IMR-90 (cell line): ENCODE data around the gene MZF1. TPM values are rescaled to one million over a fixed set of nuclear protein-coding genes. Genes with fewer than 3 reads are reported as not detected.

ENCODE experiments used
- ATAC-seq: fragments of 200-7000 bp; cut with Tn5 transposase; 2 replicates; pipeline ENCODE4 v1.9.1; 2020; ENCODE audit warnings: low read depth, mild to moderate bottlenecking, moderate library complexity
- BruUV-seq: library from RNA; stranded (reverse); fragments of 400-500 nt; replicated peaks from 2 replicates; lab custom pipeline; 2021; lab: Mats Ljungman, UMichigan
- CTCF ChIA-PET: fragments of 300-600 bp; formaldehyde crosslinking; extraction: SDS; loops from one replicate; lab custom pipeline; 2021; ENCODE audit warnings: antibody characterized with exemption; lab: Yijun Ruan, JAX
- POLR2A ChIA-PET: fragments of 300-600 bp; sonication (Branson Sonifier 250); formaldehyde crosslinking; loops from one replicate; lab custom pipeline; 2022; ENCODE audit warnings: antibody characterized with exemption; ENCODE audit not compliant: unreplicated experiment; lab: Charles Lee
- DNase-seq: peaks from one replicate; pipeline ENCODE4 v3.0.0; 2013
- H2AFZ ChIP-seq: replicated peaks from 2 replicates; pipeline ENCODE3; 2013; ENCODE audit warnings: low read length, mild to moderate bottlenecking; ENCODE audit not compliant: poor library complexity
- H2AK5ac ChIP-seq: 2 replicates; pipeline ENCODE4 v1.6.1; 2013; ENCODE audit warnings: low read depth, low read length, inconsistent platforms
- H2AK9ac ChIP-seq: replicated peaks from 2 replicates; pipeline ENCODE3; 2013; ENCODE audit warnings: mild to moderate bottlenecking, low read depth, low read length, moderate library complexity; ENCODE audit not compliant: poor library complexity
- H2BK120ac ChIP-seq: 2 replicates; pipeline ENCODE4 v1.6.1; 2013; ENCODE audit warnings: low read depth, low read length, inconsistent platforms
- H2BK15ac ChIP-seq: 3 replicates; pipeline ENCODE4 v1.6.1; 2013; ENCODE audit warnings: low read depth, low read length, inconsistent platforms
- H2BK20ac ChIP-seq: 2 replicates; pipeline ENCODE4 v1.6.1; 2013; ENCODE audit warnings: low read depth, mild to moderate bottlenecking, inconsistent platforms, low read length, moderate library complexity
- H2BK5ac ChIP-seq: 2 replicates; pipeline ENCODE4 v1.6.1; 2013; ENCODE audit warnings: mild to moderate bottlenecking, low read depth, low read length, inconsistent platforms; ENCODE audit not compliant: poor library complexity, severe bottlenecking
- H3K14ac ChIP-seq: replicated peaks from 2 replicates; pipeline ENCODE4 v1.6.1; 2013; ENCODE audit warnings: low read depth, low read length, inconsistent platforms
- H3K18ac ChIP-seq: 2 replicates; pipeline ENCODE4 v1.6.1; 2013; ENCODE audit warnings: low read depth, low read length, control low read depth
- H3K23ac ChIP-seq: 2 replicates; pipeline ENCODE4 v1.6.1; 2013; ENCODE audit warnings: low read depth, low read length, inconsistent platforms
- H3K27ac ChIP-seq: 2 replicates; pipeline ENCODE4 v1.5.1; 2013; ENCODE audit warnings: mild to moderate bottlenecking, control low read depth, low read length; ENCODE audit not compliant: insufficient read depth
- H3K27me3 ChIP-seq: 2 replicates; pipeline ENCODE4 v1.6.1; 2013; ENCODE audit warnings: low read length; ENCODE audit not compliant: control insufficient read depth, insufficient read depth
- H3K36me3 ChIP-seq: 2 replicates; pipeline ENCODE4 v1.6.1; 2013; ENCODE audit warnings: low read length, mixed read lengths; ENCODE audit not compliant: control insufficient read depth, insufficient read depth
- H3K4ac ChIP-seq: 2 replicates; pipeline ENCODE4 v1.6.1; 2013; ENCODE audit warnings: low read depth, low read length, inconsistent platforms
- H3K4me1 ChIP-seq: 2 replicates; pipeline ENCODE4 v1.6.1; 2013; ENCODE audit warnings: low read length, mixed read lengths; ENCODE audit not compliant: control insufficient read depth, insufficient read depth
- H3K4me2 ChIP-seq: 2 replicates; pipeline ENCODE4 v1.6.1; 2013; ENCODE audit warnings: low read depth, mild to moderate bottlenecking, control low read depth, low read length, moderate library complexity
- H3K4me3 ChIP-seq: 2 replicates; pipeline ENCODE4 v1.5.1; 2013; ENCODE audit warnings: low read depth, mild to moderate bottlenecking, control low read depth, low read length, moderate library complexity; ENCODE audit not compliant: insufficient read depth
- H3K56ac ChIP-seq: 2 replicates; pipeline ENCODE4 v1.6.1; 2013; ENCODE audit warnings: low read length, inconsistent platforms; ENCODE audit not compliant: insufficient read depth; ENCODE audit errors: extremely low read depth
- H3K79me1 ChIP-seq, 2 experiments: 2 replicates each; pipeline ENCODE4 v1.6.1; 2013; ENCODE audit warnings: low read length in 2 of 2, inconsistent platforms in 1 of 2, low read depth in 1 of 2
- H3K9ac ChIP-seq: 2 replicates; pipeline ENCODE4 v1.6.1; 2013; ENCODE audit warnings: low read depth, low read length, control low read depth
- H3K9me1 ChIP-seq: 2 replicates; pipeline ENCODE4 v1.6.1; 2013; ENCODE audit warnings: low read length, inconsistent platforms; ENCODE audit not compliant: insufficient read depth
- H3K9me3 ChIP-seq: 2 replicates; pipeline ENCODE4 v1.6.1; 2013; ENCODE audit warnings: low read length; ENCODE audit not compliant: control insufficient read depth, insufficient read depth
- H4K20me1 ChIP-seq: 2 replicates; pipeline ENCODE4 v1.6.1; 2013; ENCODE audit warnings: low read length, inconsistent platforms; ENCODE audit not compliant: insufficient read depth
- H4K5ac ChIP-seq: 2 replicates; pipeline ENCODE4 v1.6.1; 2013; ENCODE audit warnings: mild to moderate bottlenecking, low read depth, low read length, control low read depth
- H4K8ac ChIP-seq, 2 experiments: 2 replicates each; pipeline ENCODE4 v1.6.1; 2013; ENCODE audit warnings: low read depth in 2 of 2, low read length in 2 of 2, control low read depth in 1 of 2, inconsistent platforms in 1 of 2
- H4K91ac ChIP-seq: 2 replicates; pipeline ENCODE4 v1.6.1; 2013; ENCODE audit warnings: low read depth, low read length, inconsistent platforms; ENCODE audit not compliant: insufficient read depth
- CHD1 ChIP-seq: IDR thresholded peaks from 2 replicates; pipeline ENCODE4 v1.6.1; 2012; ENCODE audit warnings: low read depth, low read length, improper control_type of control experiment
- CTCF ChIP-seq: conservative IDR thresholded peaks from 2 replicates; pipeline ENCODE4 v1.5.1; 2012; ENCODE audit warnings: mild to moderate bottlenecking, low read depth, low read length, improper control_type of control experiment
- MAZ ChIP-seq: IDR thresholded peaks from 2 replicates; pipeline ENCODE4 v1.6.1; 2012; ENCODE audit warnings: low read depth, mild to moderate bottlenecking, low read length, improper control_type of control experiment, moderate library complexity, borderline replicate concordance
- MXI1 ChIP-seq: IDR thresholded peaks from 2 replicates; pipeline ENCODE4 v1.6.1; 2012; ENCODE audit warnings: low read depth, mild to moderate bottlenecking, low read length, moderate library complexity, borderline replicate concordance
- NFE2L2 ChIP-seq: fragments of 150-350 bp; IDR thresholded peaks from 2 replicates; pipeline ENCODE4 v1.6.1; 2016; ENCODE audit warnings: low read depth, mild to moderate bottlenecking, low read length
- RAD21 ChIP-seq: IDR thresholded peaks from 2 replicates; pipeline ENCODE4 v1.6.1; 2012; ENCODE audit warnings: low read length, improper control_type of control experiment
- RCOR1 ChIP-seq: IDR thresholded peaks from 2 replicates; pipeline ENCODE4 v1.6.1; 2012; ENCODE audit warnings: mild to moderate bottlenecking, low read length, improper control_type of control experiment; ENCODE audit not compliant: insufficient replicate concordance
- RFX5 ChIP-seq: IDR thresholded peaks from 2 replicates; pipeline ENCODE4 v1.8.0; 2012; ENCODE audit warnings: low read depth, mild to moderate bottlenecking, low read length, moderate library complexity
- WGBS, 2 experiments: methylation state at CpG; one replicate each; pipeline versions ENCODE4 v1.1.5 to v1.1.7; 2013; ENCODE audit warnings: missing lambda C conversion rate in 2 of 2; ENCODE audit not compliant: insufficient read length in 1 of 2; ENCODE audit errors: extremely low coverage in 2 of 2; 5-methylcytosine and 5-hydroxymethylcytosine counted together
- dilution Hi-C: fragments of 300-500 bp; cut with HindIII; formaldehyde crosslinking; loops from one replicate; pipeline ENCODE4 v1.14.3; 2018; ENCODE audit warnings: low sequenced_read_pairs; ENCODE audit not compliant: unreplicated experiment
- in situ Hi-C: fragments of 300-500 bp; cut with MboI; formaldehyde crosslinking; loops from 3 replicates; pipeline ENCODE4 v1.14.3; 2019; ENCODE audit warnings: low sequenced_read_pairs, inconsistent platforms, mixed read lengths
- intact Hi-C: fragments of 100-400 bp; cut with micrococcal nuclease; formaldehyde crosslinking; loops from 2 replicates; pipeline ENCODE4 v1.10.0; 2022
- polyA plus RNA-seq, 3 experiments: library from polyadenylated mRNA; depleted of rRNA; stranded (reverse); fragments of >200 nt; gene quantifications; 2 replicates each; pipeline ENCODE4 v1.2.3, GENCODE V29; 2012; ENCODE audit warnings: low replicate concordance in 1 of 3
- total RNA-seq: library from RNA; depleted of rRNA; stranded (reverse); fragments of >200 nt; gene quantifications from 2 replicates; pipeline ENCODE4 v1.2.3, GENCODE V29; 2012
- TF ChIP-seq, protein P1 (sequence below): fragments of 150-350 bp; IDR thresholded peaks from 2 replicates; pipeline ENCODE4 v1.6.1; 2016; ENCODE audit warnings: low read depth, mild to moderate bottlenecking, low read length, moderate library complexity, borderline replicate concordance

MZF1 gene
- total and polyA plus RNA-seq, 2 of the 4 experiments (the other 2 are of a cell fraction) = 3.4 to 15.0 TPM

DNA sequence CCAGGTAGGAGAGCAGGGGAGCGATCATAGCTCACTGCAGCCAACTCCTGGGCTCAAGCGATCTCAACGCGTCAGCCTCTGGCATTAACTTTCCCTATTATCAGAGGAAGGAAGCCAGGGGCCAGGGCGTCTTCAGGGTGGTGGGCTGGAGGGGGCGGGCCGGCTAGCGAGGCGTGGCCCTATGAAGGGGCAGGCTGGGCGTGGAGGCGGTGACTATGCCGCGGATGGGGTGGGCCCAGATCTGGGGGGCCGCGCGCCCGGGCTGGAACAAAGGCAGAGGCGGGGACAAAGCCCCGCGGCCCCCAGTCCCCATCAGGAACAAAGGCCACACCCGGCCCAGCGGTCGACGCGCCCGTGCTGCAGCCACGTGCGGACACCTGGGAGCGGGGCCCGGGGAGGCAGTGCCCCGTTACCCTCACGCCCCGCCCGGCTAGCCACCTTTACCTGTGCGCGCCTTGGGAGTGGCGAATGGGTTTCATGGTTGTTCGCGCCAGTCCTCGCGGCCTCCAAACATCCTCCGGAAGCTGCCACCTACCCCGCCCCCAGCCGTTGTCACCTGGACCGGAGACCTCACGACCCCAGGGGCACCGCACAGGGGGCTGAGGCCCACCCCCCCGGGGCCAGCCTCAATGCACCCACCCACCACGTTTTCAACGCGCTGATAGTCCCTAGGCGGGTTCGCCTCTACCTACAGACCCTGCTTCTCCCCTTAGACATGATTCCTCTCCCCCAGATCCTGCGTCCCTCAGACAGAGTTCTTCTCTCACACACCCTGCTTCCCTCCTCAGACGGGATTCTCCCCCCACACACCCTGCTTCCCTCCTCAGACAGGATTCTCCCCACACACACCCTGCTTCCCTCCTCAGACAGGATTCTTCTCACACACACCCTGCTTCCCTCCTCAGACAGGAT, 34.6 kb downstream of the MZF1 start:
- POLR2A ChIA-PET = no interaction called here
- H3K4me3 ChIP-seq = 0 out of 2 replicates have a peak overlapping the region, but pooled peaks have one; percentile 4

More for the DNA sequence above, 34.6 kb downstream of the MZF1 start:
- H2AFZ ChIP-seq = peak overlapping the region; percentile 75
- peak; percentile 35 for ATAC-seq
- H3K14ac ChIP-seq = no peak overlapping the region
- no peak for DNase-seq
- no peaks in the 10 kb centered on the region for H4K20me1 ChIP-seq
- dilution Hi-C loops = no loop called here
- H3K4ac ChIP-seq = no peak overlapping the region
- no peak overlapping the region for H2AK5ac ChIP-seq
- H3K79me1 ChIP-seq = no peaks in the 10 kb centered on the region; a peak in 1 of 4 replicates
- H3K4me2 ChIP-seq = peak overlapping the region; percentile 16; the same call in 1 of the 2 replicates
- intact Hi-C loops = no loop called here
- no peak overlapping the region for H2BK15ac ChIP-seq
- 4% methylated on average over 36 of the region's 55 CpGs; no CpG with 5 or more reads in 1 of the 2 experiments for WGBS, 2 experiments
- H3K36me3 ChIP-seq = no peaks in the 10 kb centered on the region
- no peaks in the 10 kb centered on the region for H3K9me3 ChIP-seq
- TF ChIP-seq MAZ (no peak), NFE2L2 (no peak), CTCF (no peak), RAD21 (no peak), CHD1 (no peak), RCOR1 (no peak), MXI1 (no peak), RFX5 (no peak)
- TF ChIP-seq, protein P1, sequence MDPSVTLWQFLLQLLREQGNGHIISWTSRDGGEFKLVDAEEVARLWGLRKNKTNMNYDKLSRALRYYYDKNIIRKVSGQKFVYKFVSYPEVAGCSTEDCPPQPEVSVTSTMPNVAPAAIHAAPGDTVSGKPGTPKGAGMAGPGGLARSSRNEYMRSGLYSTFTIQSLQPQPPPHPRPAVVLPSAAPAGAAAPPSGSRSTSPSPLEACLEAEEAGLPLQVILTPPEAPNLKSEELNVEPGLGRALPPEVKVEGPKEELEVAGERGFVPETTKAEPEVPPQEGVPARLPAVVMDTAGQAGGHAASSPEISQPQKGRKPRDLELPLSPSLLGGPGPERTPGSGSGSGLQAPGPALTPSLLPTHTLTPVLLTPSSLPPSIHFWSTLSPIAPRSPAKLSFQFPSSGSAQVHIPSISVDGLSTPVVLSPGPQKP = no peak
- H3K9ac ChIP-seq = no peak overlapping the region
- H3K4me1 ChIP-seq = no peaks in the 10 kb centered on the region
- no peak overlapping the region for H4K5ac ChIP-seq
- in situ Hi-C loops = no loop called here
- CTCF ChIA-PET = no interaction called here
- H3K18ac ChIP-seq = no peak overlapping the region
- H2BK5ac ChIP-seq = no peak overlapping the region
- peaks cover 39% of the 10 kb centered on the region for H3K27me3 ChIP-seq
- no peak overlapping the region for H4K91ac ChIP-seq
- H2BK120ac ChIP-seq = no peak overlapping the region
- H2BK20ac ChIP-seq = no peak overlapping the region
- H4K8ac ChIP-seq = 0 out of 4 replicates have a peak overlapping the region, but pooled peaks of 1 of the 2 experiments have one; percentile 50
- no peak overlapping the region for H2AK9ac ChIP-seq
- H3K9me1 ChIP-seq = 0 out of 2 replicates have a peak, but pooled peaks cover 2% of the 10 kb centered on the region
- H3K27ac ChIP-seq = no peak overlapping the region
- BruUV-seq = no TSS peak
- H3K23ac ChIP-seq = no peak overlapping the region
- H3K56ac ChIP-seq = no peak overlapping the region
